HG03354 (cell line): Measurements from ENCODE around the gene NRXN2.

Experiments used
- ATAC-seq: cut with Tn5 transposase; IDR thresholded peaks from one replicate; pipeline ENCODE4 v1.9.1; 2021; ENCODE audit warnings: mild to moderate bottlenecking; ENCODE audit not compliant: unreplicated experiment, poor library complexity, severe bottlenecking

The NRXN2 gene

GRCh38 chr11:64659417-64660144, 63.4 kb downstream of the NRXN2 start:
- ATAC-seq: no peak

DNA sequence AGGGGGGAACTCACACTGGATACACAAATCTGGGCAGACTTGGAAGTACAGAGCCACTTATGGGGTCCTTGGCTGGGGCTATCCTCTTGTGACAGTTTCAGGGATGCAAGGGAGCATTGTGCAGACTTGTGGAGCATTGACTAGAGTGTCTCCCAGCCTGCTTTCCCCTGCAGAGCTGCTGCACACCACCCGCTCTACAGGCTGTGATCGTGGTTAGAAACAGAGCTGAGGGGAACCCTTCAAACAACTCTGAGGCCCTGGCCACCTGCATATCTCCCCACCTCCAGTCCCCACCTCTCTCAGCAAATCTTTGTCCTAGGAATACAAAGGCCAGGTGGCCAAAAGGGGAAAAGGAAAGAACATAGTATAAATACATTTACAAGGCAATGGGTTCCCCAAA, 64.7 kb downstream of the NRXN2 start:
- ATAC-seq: no peak

- no peak for ATAC-seq
Observed at GRCh38 chr11:64656862-64657261, 66.1 kb downstream of the NRXN2 start.

DNA sequence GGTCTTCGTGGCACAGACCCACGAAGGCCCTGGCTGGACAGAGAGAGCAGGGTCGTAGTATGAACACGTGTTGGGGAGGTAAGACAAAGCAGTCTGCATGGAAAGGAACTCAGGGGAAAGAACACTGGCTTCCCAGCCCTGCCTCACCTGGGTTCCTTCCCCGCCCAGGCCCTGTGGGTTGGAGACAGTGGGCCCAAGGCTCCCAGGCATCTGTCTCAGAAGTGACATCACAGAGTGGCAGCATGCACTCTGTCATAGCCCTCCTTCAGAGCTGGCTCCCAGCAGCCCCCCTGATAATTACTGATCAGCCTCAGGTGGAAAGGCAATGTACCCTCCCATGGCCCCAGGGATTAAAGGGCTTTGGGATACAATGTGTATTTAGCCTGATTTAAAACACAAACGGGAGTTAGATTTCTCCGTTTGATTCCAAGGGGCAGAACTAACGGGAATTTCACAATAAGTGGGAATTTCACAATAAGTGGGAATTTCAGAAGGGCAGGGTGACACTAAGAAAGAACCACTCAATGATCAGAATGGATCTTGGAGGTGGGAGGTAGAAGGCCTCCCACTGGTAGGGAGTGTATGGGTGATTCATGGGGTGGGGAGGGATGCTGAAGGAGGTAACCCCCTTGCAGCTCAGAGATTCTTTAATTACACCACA, 66.9 kb downstream of the NRXN2 start:
- no peak for ATAC-seq

GRCh38 chr11:64654958-64655541, 67.9 kb downstream of the NRXN2 start:
- no peak for ATAC-seq

DNA sequence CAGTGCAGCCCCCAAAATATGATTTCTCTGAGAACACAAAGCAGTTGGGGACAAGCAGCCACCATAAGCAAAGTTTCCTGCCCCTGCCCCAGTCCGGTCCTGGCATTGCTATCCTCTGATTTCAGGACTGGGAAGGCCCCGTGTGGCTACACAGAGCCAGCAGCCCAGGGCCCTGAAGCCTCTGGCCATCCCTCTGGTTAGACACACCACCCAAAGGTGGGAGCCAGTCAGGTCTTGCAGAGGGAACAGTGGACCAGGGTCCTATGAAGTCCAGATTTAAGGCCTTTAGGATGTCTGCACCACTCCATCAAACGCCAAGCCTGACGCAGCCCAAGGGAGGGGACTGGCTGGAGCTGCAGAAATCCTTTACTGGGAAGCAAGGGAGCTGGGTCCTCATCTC, 68.6 kb downstream of the NRXN2 start:
- ATAC-seq: no peak

- no peak for ATAC-seq
Observed at GRCh38 chr11:64653388-64653973, 69.5 kb downstream of the NRXN2 start.

GRCh38 chr11:64652586-64653387, 70.2 kb downstream of the NRXN2 start:
- ATAC-seq: no peak

GRCh38 chr11:64650923-64651523, 72.0 kb downstream of the NRXN2 start:
- ATAC-seq: no peak

- ATAC-seq: no peak
Observed at GRCh38 chr11:64649291-64649697, 73.7 kb downstream of the NRXN2 start.

- no peak for ATAC-seq
Observed at GRCh38 chr11:64648551-64648950, 74.4 kb downstream of the NRXN2 start.

DNA sequence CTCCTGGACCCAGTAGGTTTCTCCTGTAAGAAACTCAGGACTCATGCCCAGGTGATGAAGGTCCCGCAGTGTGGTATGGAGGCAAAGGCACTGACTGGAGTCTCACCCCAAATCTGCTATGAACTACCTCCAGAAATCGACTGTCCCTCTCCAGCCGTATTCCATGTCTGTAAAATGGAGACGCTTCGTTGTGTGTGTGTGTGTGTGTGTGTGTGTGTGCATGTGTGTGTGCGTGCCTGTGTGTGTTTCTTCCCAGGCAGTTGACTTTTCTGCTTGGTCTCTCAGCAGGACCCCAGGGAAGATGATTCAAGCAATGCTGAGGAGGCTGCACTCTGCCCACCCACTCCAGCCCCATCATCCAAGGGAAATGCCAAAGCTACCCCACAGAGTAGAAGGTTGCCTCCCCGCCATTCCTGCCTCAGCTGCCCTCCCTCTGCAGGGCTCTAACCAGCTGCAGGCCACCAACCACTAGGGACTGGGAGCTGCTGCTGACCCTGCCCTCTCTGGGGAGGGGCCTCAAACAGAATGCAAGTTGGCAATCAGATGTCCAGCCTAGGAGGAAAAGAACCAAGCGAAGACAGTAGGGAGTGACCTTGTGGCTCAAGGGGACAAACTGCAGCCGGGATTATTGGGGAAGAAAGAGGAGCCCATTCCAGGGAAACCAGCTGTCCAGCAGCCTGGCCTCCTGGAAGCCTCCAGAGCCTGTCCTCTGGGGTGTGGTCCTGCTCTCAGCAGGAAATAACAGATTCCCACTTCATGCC, 75.8 kb downstream of the NRXN2 start:
- ATAC-seq: no peak

DNA sequence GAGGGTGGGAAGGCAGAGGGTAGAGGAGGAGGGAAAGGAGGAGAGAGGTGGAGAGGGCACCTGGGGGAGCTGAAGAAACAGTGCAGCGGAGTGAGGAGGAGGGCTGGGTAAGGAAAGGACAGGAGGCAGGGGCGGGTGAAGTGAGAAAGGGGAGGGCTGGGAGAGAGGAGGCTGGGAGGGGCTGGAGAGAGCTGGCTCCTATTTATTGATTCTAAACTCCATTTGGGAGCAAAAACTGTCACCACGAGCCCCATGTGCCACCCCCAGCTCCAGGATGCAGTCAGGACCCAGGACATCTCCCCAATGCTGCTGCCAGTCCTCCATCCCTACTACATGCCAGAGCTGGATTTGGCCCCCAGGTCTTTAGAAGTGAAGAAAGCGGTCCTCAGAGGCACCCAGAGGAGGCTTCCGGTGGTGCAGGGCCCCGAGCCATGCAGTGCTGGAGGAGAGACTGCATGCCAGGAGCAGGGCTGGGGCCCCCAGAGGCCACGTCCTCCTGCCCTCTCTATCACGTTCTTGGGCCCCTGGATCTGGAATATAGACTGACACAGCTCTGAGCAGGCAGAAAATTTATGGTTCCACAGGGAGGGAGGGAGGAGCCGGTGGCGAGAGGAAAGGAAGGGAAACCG, 78.2 kb downstream of the NRXN2 start:
- no peak for ATAC-seq

DNA sequence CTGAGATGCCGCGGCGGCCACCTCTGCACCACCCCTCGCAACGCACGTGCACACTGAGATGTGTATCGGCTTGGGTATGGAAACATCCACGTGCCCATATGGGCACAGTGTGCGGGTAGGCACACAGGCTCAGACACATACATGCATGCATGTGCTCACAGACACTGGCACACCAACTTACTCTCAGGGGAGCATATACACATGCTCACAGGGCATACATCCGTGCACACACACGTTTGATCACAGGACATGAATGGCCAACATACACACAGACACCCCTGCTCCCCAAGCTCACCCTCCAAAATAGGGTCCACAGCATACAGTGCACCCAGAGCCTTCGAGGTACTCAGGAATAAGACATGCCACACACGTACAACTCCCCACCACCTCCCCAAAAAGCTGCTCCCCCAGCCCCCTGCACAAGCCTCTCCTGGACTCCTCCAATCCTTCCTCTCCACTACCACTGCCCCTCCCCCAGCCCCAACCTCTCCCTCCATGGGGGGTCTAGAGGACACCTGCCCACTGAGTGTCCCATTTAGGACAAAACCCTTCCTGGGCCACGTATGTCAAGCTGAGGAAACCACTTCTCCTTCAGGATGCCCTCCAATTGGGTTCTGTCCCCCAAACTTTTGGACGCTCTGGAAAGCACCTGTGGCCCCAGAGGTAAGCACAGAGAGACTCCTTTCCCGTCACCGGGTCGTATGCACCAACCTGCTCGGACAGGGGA, 78.9 kb downstream of the NRXN2 start:
- ATAC-seq: no peak

GRCh38 chr11:64643256-64643881, 79.6 kb downstream of the NRXN2 start:
- ATAC-seq: no peak

DNA sequence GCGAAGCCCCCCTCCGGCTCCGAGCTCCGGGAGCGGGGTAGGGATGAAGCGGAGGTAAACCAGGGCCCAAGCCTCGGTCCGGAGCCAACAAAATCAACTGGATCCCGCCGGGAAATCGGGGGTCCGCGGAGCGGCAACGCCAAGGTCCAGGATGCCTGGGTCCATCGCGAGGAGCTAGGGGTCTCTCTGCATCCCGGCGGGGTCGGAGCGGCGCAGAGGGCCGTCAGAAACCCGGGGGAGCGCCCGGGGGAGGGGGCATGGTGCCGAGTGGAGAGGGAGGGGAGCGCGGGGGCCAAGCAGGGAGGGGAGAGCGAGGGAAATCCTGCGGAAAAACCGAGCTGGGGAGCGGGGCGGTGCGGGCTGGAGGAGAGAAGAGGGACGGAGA, 80.1 kb downstream of the NRXN2 start:
- ATAC-seq: no peak

DNA sequence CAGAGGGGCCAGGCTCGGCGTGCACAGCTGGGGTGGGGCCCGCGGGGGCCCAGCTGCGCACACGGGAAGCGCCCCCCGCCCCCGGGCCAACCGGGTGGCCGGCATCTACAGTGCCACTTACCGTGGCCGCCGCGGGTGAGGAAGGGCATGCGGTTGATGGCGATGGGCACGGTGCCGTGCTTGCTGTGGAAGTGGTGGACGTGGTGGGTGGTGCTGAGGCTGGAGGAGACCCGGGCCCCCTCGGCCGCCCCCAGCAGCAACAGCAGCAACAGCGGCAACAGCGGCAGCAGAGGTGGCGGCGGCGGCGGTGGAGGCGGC, 80.6 kb downstream of the NRXN2 start:
- no peak for ATAC-seq
